ENCODE measurements around the gene BST2.

BST2 gene

GRCh38 chr19:17402982-17403855 lies 2.2 kb downstream of the BST2 start (continued):
- peak; percentile 59 for TF ChIP-seq ZBTB44 (tag by site-specific recombination; IDR thresholded peaks at IDR 0.05)
- TF ChIP-seq ZNF624 (tag by site-specific recombination; IDR thresholded peaks at IDR 0.05): no peak
- TF ChIP-seq ZNF202 (tag by site-specific recombination; IDR thresholded peaks at IDR 0.05; ENCODE audit: borderline replicate concordance): no peak
- TF ChIP-seq ZNF610 (tag by site-specific recombination; IDR thresholded peaks at IDR 0.05; ENCODE audit: borderline replicate concordance): no peak
- TF ChIP-seq HIC1 (tag by site-specific recombination; IDR thresholded peaks at IDR 0.05): no peak
- TF ChIP-seq ZNF335 (tag by site-specific recombination; conservative IDR thresholded peaks at IDR 0.05): peak; percentile 70
- no peak for TF ChIP-seq ZNF37A (tag by site-specific recombination; IDR thresholded peaks at IDR 0.05)
- TF ChIP-seq ZFP37 (tag by site-specific recombination; IDR thresholded peaks at IDR 0.05): no peak
- no peak for TF ChIP-seq ZNF747 (tag by site-specific recombination; IDR thresholded peaks at IDR 0.05)
- TF ChIP-seq ZNF629 (tag by site-specific recombination; IDR thresholded peaks at IDR 0.05): no peak
- TF ChIP-seq ZNF148 (tag by site-specific recombination; IDR thresholded peaks at IDR 0.05; ENCODE audit: borderline replicate concordance): no peak
- TF ChIP-seq ZNF585B (tag by site-specific recombination; IDR thresholded peaks at IDR 0.05): no peak
- TF ChIP-seq ZNF621 (tag by site-specific recombination; IDR thresholded peaks at IDR 0.05): no peak
- no peak for TF ChIP-seq WT1 (tag by site-specific recombination; IDR thresholded peaks at IDR 0.05)
- no peak for TF ChIP-seq PBX3 (CRISPR knock-in tag; IDR thresholded peaks at IDR 0.05)
- TF ChIP-seq ZNF677 (tag by site-specific recombination; IDR thresholded peaks at IDR 0.05): no peak
- TF ChIP-seq ZNF18 (tag by site-specific recombination; IDR thresholded peaks at IDR 0.05): no peak
- no peak for TF ChIP-seq ZNF132 (tag by site-specific recombination; IDR thresholded peaks at IDR 0.05; ENCODE audit: borderline replicate concordance)
- no peak for TF ChIP-seq ZNF302 (tag by site-specific recombination; IDR thresholded peaks at IDR 0.05; ENCODE audit: low read depth)
- no peak for TF ChIP-seq ZBTB48 (tag by site-specific recombination; IDR thresholded peaks at IDR 0.05)
- TF ChIP-seq ZFP41 (tag by site-specific recombination; IDR thresholded peaks at IDR 0.05; ENCODE audit: borderline replicate concordance): no peak
- TF ChIP-seq SP3 (tag by site-specific recombination; IDR thresholded peaks at IDR 0.05): 0 out of 2 replicates have a peak, but pooled peaks have one; percentile 28
- TF ChIP-seq SP2 (tag by site-specific recombination; IDR thresholded peaks at IDR 0.05): peak; percentile 45
- TF ChIP-seq FEZF1 (tag by site-specific recombination; IDR thresholded peaks at IDR 0.05): no peak
- no peak for TF ChIP-seq ZBTB49 (tag by site-specific recombination; IDR thresholded peaks at IDR 0.05; ENCODE audit: low read depth)
- no peak for TF ChIP-seq ZFP69B (tag by site-specific recombination; IDR thresholded peaks at IDR 0.05)
- no peak for TF ChIP-seq ZNF777 (tag by site-specific recombination; IDR thresholded peaks at IDR 0.05; ENCODE audit: borderline replicate concordance)

All from HEK293 (cell line).